BJ (cell line): ENCODE measurements around the gene TMEM178B. TPM values are rescaled to one million over a fixed set of nuclear protein-coding genes. Genes with fewer than 3 reads are reported as not detected.

Source experiments
- CTCF ChIA-PET: fragments of 350-600 bp; formaldehyde crosslinking; extraction: SDS; loops from one replicate; lab custom pipeline; 2021; ENCODE audit warnings: antibody characterized with exemption, inconsistent platforms; lab: Yijun Ruan, JAX
- POLR2A ChIA-PET: fragments of 300-600 bp; sonication (Branson Sonifier 250); formaldehyde crosslinking; extraction: SDS; loops from one replicate; lab custom pipeline; 2021; ENCODE audit warnings: antibody characterized with exemption; lab: Charles Lee
- DNase-seq: peaks from one replicate; pipeline ENCODE4 v3.0.0-alpha.2; 2011; ENCODE audit warnings: low read depth
- H3K27me3 ChIP-seq: 2 replicates; pipeline ENCODE4 v1.6.0; 2011; ENCODE audit warnings: low read length; ENCODE audit not compliant: control insufficient read depth, insufficient read depth
- H3K36me3 ChIP-seq: 2 replicates; pipeline ENCODE4 v1.5.1; 2011; ENCODE audit warnings: low read length; ENCODE audit not compliant: control insufficient read depth, insufficient read depth
- H3K4me3 ChIP-seq: 2 replicates; pipeline ENCODE4 v1.5.1; 2011; ENCODE audit warnings: low read depth, mild to moderate bottlenecking, control low read depth, low read length
- polyA plus RNA-seq: library from polyadenylated mRNA; depleted of rRNA; stranded (reverse); fragments of >200 nt; gene quantifications from 2 replicates; pipeline ENCODE4 v1.2.3, GENCODE V29; 2011
- TF ChIP-seq, protein P1 (sequence below): IDR thresholded peaks from 2 replicates; pipeline ENCODE4 v1.5.1; 2011; ENCODE audit warnings: low read depth, mild to moderate bottlenecking, control low read depth, inconsistent platforms, low read length, moderate library complexity; ENCODE audit not compliant: insufficient read depth

The TMEM178B gene
- polyA plus RNA-seq, 1 experiment = 0.43 TPM

DNA sequence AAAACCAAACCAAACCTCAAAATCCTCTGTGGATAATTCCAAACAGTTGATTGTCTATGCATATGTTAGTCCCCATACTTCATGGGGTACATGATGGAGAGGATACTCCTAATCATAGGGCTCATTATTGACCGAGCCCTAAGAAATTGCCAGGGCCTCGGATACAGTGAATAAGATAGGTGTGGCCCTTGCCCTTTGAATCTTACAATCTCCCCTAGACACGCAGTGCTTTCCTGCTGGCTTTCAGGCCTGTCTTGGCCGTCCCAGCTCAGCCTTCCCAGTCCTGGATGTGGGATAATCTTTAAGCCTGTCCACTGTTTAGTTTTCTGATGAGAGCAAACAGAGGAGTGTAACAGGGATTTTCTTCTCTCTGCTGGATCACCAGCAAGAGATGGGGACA, 161.8 kb downstream of the TMEM178B start:
- Histone ChIP-seq H3K36me3 (no peaks in the 10 kb centered on the region), H3K27me3 (no peaks in the 10 kb centered on the region), H3K4me3 (no peak overlapping the region)
- TF ChIP-seq, protein P1, sequence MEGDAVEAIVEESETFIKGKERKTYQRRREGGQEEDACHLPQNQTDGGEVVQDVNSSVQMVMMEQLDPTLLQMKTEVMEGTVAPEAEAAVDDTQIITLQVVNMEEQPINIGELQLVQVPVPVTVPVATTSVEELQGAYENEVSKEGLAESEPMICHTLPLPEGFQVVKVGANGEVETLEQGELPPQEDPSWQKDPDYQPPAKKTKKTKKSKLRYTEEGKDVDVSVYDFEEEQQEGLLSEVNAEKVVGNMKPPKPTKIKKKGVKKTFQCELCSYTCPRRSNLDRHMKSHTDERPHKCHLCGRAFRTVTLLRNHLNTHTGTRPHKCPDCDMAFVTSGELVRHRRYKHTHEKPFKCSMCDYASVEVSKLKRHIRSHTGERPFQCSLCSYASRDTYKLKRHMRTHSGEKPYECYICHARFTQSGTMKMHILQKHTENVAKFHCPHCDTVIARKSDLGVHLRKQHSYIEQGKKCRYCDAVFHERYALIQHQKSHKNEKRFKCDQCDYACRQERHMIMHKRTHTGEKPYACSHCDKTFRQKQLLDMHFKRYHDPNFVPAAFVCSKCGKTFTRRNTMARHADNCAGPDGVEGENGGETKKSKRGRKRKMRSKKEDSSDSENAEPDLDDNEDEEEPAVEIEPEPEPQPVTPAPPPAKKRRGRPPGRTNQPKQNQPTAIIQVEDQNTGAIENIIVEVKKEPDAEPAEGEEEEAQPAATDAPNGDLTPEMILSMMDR = no peak
- CTCF ChIA-PET = no interaction called here
- POLR2A ChIA-PET = no interaction called here
- DNase-seq = no peak

DNA sequence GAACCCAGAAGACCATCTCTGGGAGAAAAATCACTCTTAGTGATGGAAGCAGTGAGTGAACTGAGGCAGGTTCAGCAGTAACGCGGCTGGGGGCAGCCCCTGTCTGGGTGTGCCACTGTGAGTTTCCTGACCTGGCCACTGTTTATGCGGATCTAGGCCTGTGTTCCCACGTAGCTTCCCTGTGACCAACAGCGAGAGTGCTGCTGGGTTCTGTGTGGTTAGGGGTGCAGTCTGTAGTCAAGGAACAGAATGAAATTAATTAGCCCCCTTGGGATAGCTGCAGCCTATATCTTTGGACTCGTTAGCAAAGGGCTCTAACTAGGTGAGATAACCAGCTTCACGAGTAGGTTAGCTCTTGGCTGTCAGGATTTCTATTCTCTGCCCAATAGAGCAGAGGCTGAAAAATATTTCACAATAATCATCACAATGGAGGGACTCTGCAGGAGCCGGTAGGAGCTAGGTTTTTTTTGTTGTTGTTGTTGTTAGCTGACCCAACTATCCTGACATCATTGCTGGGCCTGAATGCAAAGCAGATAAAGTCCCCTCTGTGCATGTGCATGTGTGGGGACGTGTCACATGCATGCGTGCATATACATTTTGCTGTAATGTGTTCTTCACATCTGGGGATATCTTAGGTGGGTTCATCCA, 164.9 kb downstream of the TMEM178B start:
- Histone ChIP-seq H3K4me3 (no peak overlapping the region), H3K36me3 (no peaks in the 10 kb centered on the region), H3K27me3 (no peaks in the 10 kb centered on the region)
- TF ChIP-seq, protein P1 = no peak
- ChIA-PET CTCF (no interaction called here), POLR2A (no interaction called here)
- no peak for DNase-seq

- Histone ChIP-seq H3K27me3 (no peaks in the 10 kb centered on the region), H3K4me3 (no peak overlapping the region), H3K36me3 (no peaks in the 10 kb centered on the region)
- ChIA-PET POLR2A (no interaction called here), CTCF (no interaction called here)
- DNase-seq = no peak
- TF ChIP-seq, protein P1 = no peak
Measured at GRCh38 chr7:141239661-141240060, 165.8 kb downstream of the TMEM178B start.

DNA sequence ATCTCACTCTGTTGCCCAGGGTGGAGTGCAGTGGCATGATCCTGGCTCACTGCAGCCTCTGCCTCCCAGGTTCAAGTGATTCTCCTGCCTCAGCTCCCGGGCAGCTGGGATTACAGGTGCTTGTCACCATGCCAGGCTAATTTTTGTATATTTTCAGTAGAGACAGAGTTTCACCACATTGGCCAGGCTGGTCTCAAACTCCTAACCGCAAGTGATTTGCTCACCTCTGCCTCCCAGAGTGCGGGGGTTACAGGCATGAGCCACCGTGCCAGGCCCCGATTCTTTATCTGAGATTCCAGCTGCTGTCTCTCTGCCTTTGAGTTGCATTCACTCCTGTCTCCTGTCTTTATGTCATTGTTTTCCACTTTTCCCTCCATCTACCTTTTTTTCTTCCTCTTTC, 168.7 kb downstream of the TMEM178B start:
- Histone ChIP-seq H3K36me3 (no peaks in the 10 kb centered on the region), H3K4me3 (no peak overlapping the region), H3K27me3 (no peaks in the 10 kb centered on the region)
- TF ChIP-seq, protein P1 = no peak
- POLR2A ChIA-PET = no interaction called here
- CTCF ChIA-PET = interaction anchor here (0.5 kb wide), 1 partner anchor 1939 kb away, joined by 3 read pairs; no protein-coding TSS in a partner anchor
- DNase-seq = no peak

DNA sequence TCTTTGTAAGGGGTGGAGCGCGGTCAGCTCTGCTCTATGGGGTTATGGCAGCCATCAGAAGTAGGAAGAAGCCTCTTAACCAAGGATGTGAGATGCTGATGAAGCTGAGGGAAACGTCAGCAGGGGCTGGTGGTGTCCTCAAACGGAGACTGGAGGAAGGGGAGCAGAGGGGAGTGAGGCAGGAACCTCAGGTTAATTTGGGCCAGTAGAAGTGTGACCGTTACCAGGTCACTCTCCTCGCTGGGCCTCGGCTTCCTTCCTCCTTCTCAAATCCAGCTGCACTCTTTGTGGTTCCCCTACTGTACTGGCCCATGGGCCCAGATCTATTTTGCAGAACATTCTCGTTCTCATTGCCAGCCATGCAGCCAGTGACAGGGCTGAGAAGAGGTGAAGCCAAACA, 169.5 kb downstream of the TMEM178B start:
- no peak for DNase-seq
- Histone ChIP-seq H3K27me3 (no peaks in the 10 kb centered on the region), H3K4me3 (no peak overlapping the region), H3K36me3 (no peaks in the 10 kb centered on the region)
- POLR2A ChIA-PET = no interaction called here
- TF ChIP-seq, protein P1 = no peak
- CTCF ChIA-PET = interaction anchor here (0.5 kb wide), 1 partner anchor 1938 kb away, joined by 3 read pairs; no protein-coding TSS in a partner anchor
